ENCODE data around the gene FHIP1A. TPM values are rescaled to one million over a fixed set of nuclear protein-coding genes. Genes with fewer than 3 reads are reported as not detected.

FHIP1A gene
- total RNA-seq, 1 donor from 2014 or later: 1.7 TPM

DNA sequence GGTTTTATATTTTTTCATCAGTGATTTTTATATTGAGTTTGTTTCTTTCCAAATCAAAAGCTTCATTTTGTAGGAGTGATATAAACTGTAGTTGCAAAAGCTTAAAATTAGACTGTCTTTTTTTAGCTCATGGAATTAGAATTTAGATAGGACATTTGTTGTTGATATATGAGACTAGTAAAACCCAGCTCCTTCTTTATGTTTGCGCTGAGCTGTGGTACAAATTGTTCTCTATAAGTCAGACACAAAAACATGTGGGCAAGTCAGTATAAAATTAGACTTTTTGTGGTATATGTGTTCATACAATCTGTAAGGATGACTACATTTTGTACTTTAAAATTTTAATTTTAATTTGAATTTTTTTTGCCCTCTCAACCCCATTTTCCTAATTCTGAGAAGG is 18.3 kb downstream of the FHIP1A start:
- DNase-seq (ENCODE audit: low spot score): no peak
- no peaks in the 10 kb centered on the region for H3K27me3 Mint-ChIP-seq (ENCODE audit: low read depth)

DNA sequence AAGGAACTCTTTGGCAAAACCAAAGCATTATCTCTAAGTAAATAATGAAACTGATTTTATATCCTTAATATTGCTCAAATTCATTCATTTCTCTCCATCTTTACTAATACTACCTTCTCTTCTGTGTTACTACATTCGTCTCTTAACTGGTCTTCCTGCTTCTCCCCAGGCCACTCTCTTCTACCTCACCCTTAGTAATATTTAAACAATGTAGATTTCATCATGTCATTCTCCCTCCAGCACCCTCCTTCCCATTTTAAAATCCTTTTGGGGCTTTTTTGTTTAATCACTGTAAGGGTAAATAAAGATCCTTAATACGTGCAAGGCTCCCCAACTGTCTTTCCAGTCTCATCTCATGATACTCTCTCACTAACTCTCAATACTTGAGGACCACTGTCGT is 19.4 kb downstream of the FHIP1A start:
- TF ChIP-seq, protein P1, sequence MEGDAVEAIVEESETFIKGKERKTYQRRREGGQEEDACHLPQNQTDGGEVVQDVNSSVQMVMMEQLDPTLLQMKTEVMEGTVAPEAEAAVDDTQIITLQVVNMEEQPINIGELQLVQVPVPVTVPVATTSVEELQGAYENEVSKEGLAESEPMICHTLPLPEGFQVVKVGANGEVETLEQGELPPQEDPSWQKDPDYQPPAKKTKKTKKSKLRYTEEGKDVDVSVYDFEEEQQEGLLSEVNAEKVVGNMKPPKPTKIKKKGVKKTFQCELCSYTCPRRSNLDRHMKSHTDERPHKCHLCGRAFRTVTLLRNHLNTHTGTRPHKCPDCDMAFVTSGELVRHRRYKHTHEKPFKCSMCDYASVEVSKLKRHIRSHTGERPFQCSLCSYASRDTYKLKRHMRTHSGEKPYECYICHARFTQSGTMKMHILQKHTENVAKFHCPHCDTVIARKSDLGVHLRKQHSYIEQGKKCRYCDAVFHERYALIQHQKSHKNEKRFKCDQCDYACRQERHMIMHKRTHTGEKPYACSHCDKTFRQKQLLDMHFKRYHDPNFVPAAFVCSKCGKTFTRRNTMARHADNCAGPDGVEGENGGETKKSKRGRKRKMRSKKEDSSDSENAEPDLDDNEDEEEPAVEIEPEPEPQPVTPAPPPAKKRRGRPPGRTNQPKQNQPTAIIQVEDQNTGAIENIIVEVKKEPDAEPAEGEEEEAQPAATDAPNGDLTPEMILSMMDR (IDR thresholded peaks at IDR 0.05): no peak
- Mint-ChIP-seq H3K4me1 (ENCODE audit: low read depth) (peaks cover 44% of the 10 kb centered on the region), H3K27me3 (ENCODE audit: low read depth) (no peaks in the 10 kb centered on the region), H3K4me3 (ENCODE audit: unreplicated experiment) (no peak overlapping the region), H3K36me3 (ENCODE audit: low read depth) (no peaks in the 10 kb centered on the region), H3K27ac (ENCODE audit: unreplicated experiment) (peak overlapping the region; percentile 14), H3K9me3 (ENCODE audit: low read depth) (peaks cover 5% of the 10 kb centered on the region)
- no peak for DNase-seq (ENCODE audit: low spot score)

More for the DNA sequence above, 18.3 kb downstream of the FHIP1A start:
- Mint-ChIP-seq H3K36me3 (ENCODE audit: low read depth) (no peaks in the 10 kb centered on the region), H3K27ac (ENCODE audit: unreplicated experiment) (no peak overlapping the region), H3K4me1 (ENCODE audit: low read depth) (peaks cover 44% of the 10 kb centered on the region), H3K4me3 (ENCODE audit: unreplicated experiment) (no peak overlapping the region), H3K9me3 (ENCODE audit: low read depth) (peaks cover 5% of the 10 kb centered on the region)
- TF ChIP-seq, protein P1 (IDR thresholded peaks at IDR 0.05): no peak

DNA sequence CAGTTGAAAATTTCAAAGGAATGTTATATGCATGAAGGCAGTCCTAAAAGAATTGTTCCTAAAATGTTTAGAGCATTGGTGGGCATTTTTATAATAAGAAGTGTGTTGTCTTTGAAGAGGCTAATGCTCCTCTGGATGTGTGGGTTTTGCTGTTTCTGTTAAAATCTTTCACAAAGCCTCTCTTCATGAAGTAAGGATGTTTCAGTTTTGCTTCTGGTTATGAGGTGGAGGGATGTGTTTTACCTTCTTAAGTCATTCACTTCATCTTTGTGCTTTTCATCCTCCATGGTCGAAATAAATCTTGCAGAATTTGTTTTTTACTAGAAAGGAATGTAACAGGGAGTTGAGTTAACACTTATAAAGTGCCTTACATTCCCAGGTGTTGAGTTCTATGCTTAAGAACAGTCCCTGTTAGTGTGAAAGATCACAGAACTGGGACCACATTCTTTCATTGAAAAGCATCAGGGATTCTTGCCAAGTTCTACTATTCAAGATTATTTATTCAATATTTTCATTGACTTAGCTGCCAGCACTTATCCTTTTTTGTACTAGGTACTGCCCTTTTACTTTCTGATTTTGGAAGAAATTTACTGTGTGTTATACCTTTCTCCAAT is 21.1 kb downstream of the FHIP1A start:
- no peaks in the 10 kb centered on the region for H3K27me3 Mint-ChIP-seq (ENCODE audit: low read depth)

DNA sequence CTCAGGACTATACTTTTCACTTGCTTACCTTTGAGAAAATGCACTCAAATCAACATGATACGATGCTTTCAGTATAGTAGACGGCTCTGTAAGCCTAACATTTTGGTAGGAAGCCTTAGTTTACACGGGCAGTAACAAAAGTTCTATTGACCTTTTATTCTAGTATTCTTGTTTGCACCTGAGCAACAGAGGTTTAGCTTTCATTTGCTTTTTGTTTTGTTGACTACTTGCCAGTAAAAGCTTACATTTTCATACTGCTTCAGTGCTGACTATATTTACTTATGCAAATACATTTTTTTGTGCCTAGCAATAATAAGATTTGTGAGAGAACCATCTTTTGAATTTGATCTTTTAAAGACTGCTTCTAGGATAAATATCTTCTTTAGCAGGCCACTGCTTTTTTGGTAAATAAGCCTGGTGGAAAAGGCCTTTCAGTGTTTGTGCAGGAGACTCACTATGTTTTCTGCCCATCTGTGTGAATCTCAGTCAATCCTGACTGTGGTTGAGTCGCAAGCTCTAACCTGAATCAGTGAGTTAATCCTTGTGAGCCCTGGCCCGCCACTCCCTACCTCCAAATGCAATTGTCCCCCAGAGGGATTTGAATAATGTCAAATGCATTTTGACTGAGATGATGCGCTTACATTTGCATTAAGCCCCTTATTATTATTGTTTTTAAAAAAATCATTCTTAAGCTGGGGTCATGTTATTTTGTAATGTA is 21.9 kb downstream of the FHIP1A start:
- Mint-ChIP-seq H3K4me3 (ENCODE audit: unreplicated experiment) (no peak overlapping the region), H3K36me3 (ENCODE audit: low read depth) (no peaks in the 10 kb centered on the region), H3K9me3 (ENCODE audit: low read depth) (peaks cover 1% of the 10 kb centered on the region), H3K4me1 (ENCODE audit: low read depth) (peaks cover 56% of the 10 kb centered on the region), H3K27me3 (ENCODE audit: low read depth) (no peaks in the 10 kb centered on the region), H3K27ac (ENCODE audit: unreplicated experiment) (no peak overlapping the region)
- no peak for DNase-seq (ENCODE audit: low spot score)
- TF ChIP-seq, protein P1 (IDR thresholded peaks at IDR 0.05): no peak

More for the DNA sequence above, 21.1 kb downstream of the FHIP1A start:
- no peak overlapping the region for H3K27ac Mint-ChIP-seq (ENCODE audit: unreplicated experiment)
- DNase-seq (ENCODE audit: low spot score): no peak
- H3K4me3 Mint-ChIP-seq (ENCODE audit: unreplicated experiment): no peak overlapping the region
- TF ChIP-seq, protein P1 (IDR thresholded peaks at IDR 0.05): no peak
- peaks cover 55% of the 10 kb centered on the region for H3K4me1 Mint-ChIP-seq (ENCODE audit: low read depth)
- H3K9me3 Mint-ChIP-seq (ENCODE audit: low read depth): peaks cover 5% of the 10 kb centered on the region
- no peaks in the 10 kb centered on the region for H3K36me3 Mint-ChIP-seq (ENCODE audit: low read depth)

DNA sequence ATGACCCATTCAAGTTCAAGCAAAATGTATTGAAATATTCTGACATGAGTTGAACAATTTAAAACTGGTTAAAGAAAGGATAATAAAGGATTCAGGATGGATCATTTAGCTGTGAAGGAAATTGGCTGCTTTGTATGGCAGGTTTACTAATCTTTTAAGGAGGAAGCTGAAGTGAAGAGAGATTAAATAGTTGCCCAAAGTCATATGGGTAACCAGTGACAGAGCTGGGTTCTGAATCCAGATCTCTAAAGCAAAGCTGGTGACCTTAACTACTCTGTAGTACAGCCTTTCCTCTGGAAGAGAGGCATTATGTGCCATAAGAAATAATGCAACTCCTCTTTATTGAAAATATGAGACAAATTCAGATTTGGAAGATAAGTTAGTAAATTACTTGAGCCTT is 22.8 kb downstream of the FHIP1A start:
- DNase-seq (ENCODE audit: low spot score): no peak
- H3K4me3 Mint-ChIP-seq (ENCODE audit: unreplicated experiment): no peak overlapping the region
- no peaks in the 10 kb centered on the region for H3K27me3 Mint-ChIP-seq (ENCODE audit: low read depth)
- TF ChIP-seq, protein P1 (IDR thresholded peaks at IDR 0.05): no peak
- no peaks in the 10 kb centered on the region for H3K36me3 Mint-ChIP-seq (ENCODE audit: low read depth)
- H3K4me1 Mint-ChIP-seq (ENCODE audit: low read depth): peaks cover 59% of the 10 kb centered on the region
- no peak overlapping the region for H3K27ac Mint-ChIP-seq (ENCODE audit: unreplicated experiment)
- no peaks in the 10 kb centered on the region for H3K9me3 Mint-ChIP-seq (ENCODE audit: low read depth)
